Bronchial epithelial cell (primary cell): ENCODE results near the gene MYH3. TPM values are rescaled to one million over a fixed set of nuclear protein-coding genes. Genes with fewer than 3 reads are reported as not detected.

Experiments
- DNase-seq: peaks from one replicate; pipeline ENCODE4 v3.0.0-alpha.2; 2010; ENCODE audit warnings: low read depth
- FAIRE-seq: peaks from 2 replicates; lab custom pipeline; 2011; peaks lifted over from hg19 to GRCh38; lab: Jason Lieb, UNC
- H3K27me3 ChIP-seq: 2 replicates; pipeline ENCODE4 v1.5.1; 2011; ENCODE audit warnings: low read length; ENCODE audit not compliant: control insufficient read depth, insufficient read depth
- H3K36me3 ChIP-seq: 2 replicates; pipeline ENCODE4 v1.5.1; 2011; ENCODE audit warnings: low read length; ENCODE audit not compliant: control insufficient read depth, insufficient read depth
- H3K4me3 ChIP-seq: 2 replicates; pipeline ENCODE4 v1.5.1; 2011; ENCODE audit warnings: mild to moderate bottlenecking, low read depth, low read length, control low read depth
- total RNA-seq: library from RNA; depleted of rRNA; stranded (reverse); fragments of >200 nt; gene quantifications from 2 replicates; pipeline ENCODE4 v1.2.1, GENCODE V29; 2014
- TF ChIP-seq, protein P1 (sequence below): IDR thresholded peaks from 2 replicates; pipeline ENCODE4 v1.5.1; 2011; ENCODE audit warnings: mild to moderate bottlenecking, moderate library complexity, low read length, control low read depth, inconsistent platforms; ENCODE audit not compliant: insufficient read depth, severe bottlenecking

MYH3 gene
- total RNA-seq, 1 donor from 2014 or later, result 1.1 TPM

DNA sequence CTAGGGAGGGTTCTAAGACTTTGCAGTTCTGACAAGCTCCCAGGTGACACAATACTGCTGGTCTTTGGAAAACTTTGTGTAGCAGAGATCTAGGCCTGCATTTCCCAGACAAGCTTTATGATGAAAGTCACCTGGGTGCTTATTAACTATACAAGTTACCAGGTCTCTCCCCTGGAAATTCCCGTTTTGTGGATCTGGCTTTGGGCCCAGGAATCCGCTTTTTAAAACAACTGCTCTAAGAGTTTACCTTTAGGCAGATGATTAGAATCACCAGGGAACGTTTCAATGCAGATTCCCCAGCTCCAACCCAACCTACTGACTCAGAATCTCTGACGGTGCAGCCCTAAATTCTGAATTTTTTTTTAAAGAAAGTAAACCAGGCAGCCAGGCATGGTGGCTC, 36.3 kb downstream of the MYH3 start:
- DNase-seq (peak; percentile 69), FAIRE-seq (no peak)
- Histone ChIP-seq H3K4me3 (no peak overlapping the region), H3K36me3 (no peaks in the 10 kb centered on the region), H3K27me3 (no peaks in the 10 kb centered on the region)
- TF ChIP-seq, protein P1, sequence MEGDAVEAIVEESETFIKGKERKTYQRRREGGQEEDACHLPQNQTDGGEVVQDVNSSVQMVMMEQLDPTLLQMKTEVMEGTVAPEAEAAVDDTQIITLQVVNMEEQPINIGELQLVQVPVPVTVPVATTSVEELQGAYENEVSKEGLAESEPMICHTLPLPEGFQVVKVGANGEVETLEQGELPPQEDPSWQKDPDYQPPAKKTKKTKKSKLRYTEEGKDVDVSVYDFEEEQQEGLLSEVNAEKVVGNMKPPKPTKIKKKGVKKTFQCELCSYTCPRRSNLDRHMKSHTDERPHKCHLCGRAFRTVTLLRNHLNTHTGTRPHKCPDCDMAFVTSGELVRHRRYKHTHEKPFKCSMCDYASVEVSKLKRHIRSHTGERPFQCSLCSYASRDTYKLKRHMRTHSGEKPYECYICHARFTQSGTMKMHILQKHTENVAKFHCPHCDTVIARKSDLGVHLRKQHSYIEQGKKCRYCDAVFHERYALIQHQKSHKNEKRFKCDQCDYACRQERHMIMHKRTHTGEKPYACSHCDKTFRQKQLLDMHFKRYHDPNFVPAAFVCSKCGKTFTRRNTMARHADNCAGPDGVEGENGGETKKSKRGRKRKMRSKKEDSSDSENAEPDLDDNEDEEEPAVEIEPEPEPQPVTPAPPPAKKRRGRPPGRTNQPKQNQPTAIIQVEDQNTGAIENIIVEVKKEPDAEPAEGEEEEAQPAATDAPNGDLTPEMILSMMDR, result no peak

DNA sequence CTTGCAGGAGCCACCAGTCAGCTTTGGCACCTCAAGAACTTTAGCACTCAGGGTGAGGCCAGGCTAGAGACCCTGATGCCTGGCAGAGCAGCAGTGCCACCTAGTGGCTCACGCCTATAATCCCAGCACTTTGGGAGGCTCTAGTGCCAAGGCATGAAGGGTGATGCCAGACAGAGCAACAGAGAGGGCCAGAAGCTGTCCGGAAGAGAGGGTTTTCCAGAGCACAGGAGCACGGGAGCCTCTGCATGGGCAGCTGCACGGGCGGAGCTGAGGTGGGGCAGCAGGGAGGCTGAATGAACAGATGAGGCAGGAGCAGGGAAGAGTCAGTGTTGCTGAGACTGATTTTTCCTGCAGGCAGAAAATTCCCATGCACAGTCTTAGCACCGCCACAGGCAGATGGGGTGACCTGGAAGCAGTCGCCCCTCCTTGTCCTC, 38.9 kb downstream of the MYH3 start:
- no peaks in the 10 kb centered on the region for H3K27me3 ChIP-seq
- TF ChIP-seq, protein P1, result peak; percentile 95
- H3K36me3 ChIP-seq, result no peaks in the 10 kb centered on the region
- no peak overlapping the region for H3K4me3 ChIP-seq
- FAIRE-seq, result peak; percentile 52
- DNase-seq, result peak; percentile 61

DNA sequence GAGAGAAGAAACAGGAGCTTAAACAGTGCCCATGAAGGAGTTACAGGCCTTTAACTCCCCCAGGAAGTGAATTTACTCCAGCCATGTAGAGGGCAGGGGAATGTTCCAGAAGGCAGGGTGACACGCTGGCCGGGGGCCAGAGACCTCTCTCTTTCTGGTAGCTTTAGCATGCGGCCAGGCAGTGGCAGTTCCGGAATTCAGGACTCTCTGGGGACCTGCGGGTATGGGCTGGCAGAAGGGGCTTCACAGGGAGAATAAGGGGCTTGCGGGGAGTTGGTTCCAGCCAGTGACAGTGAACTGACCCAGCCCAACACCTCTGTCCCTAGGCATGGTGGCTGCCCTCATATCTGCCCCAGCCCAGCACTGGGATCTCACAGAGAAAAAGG, 40.0 kb downstream of the MYH3 start:
- no peaks in the 10 kb centered on the region for H3K36me3 ChIP-seq
- no peak overlapping the region for H3K4me3 ChIP-seq
- TF ChIP-seq, protein P1, result no peak
- H3K27me3 ChIP-seq, result no peaks in the 10 kb centered on the region
- FAIRE-seq (no peak), DNase-seq (no peak)

DNA sequence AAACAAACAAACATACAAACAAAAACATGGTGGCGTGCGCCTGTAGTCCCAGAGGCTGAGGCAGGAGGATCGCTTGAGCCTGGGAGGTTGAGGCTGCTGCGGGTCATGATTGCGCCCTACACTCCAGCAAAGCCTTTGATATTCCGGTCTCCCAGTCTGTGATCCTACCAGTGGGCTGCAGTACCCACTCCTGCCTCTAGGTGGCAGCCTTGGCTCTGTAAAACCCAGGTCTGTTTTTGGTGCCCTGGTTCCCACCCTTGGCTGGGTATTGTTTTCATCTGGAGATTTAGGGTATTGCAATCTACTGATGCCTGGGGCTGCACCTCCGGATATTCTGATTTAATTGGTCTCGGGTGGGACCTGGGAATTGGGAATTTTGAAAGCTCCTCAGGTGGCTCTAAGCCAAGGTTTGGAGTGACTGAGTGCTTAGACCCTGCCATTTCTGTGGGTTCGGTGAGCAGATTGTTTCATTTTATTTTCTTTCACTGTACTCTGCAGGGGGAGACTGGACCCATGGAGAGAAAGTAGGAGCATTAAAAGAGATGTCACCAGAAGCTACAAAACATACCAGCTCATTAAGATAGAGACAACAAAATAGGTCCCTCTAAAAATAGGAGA, 40.5 kb downstream of the MYH3 start:
- Histone ChIP-seq H3K36me3 (no peaks in the 10 kb centered on the region), H3K4me3 (no peak overlapping the region), H3K27me3 (no peaks in the 10 kb centered on the region)
- TF ChIP-seq, protein P1, result peak; percentile 93
- DNase-seq (peak; percentile 63), FAIRE-seq (peak; percentile 76)

DNA sequence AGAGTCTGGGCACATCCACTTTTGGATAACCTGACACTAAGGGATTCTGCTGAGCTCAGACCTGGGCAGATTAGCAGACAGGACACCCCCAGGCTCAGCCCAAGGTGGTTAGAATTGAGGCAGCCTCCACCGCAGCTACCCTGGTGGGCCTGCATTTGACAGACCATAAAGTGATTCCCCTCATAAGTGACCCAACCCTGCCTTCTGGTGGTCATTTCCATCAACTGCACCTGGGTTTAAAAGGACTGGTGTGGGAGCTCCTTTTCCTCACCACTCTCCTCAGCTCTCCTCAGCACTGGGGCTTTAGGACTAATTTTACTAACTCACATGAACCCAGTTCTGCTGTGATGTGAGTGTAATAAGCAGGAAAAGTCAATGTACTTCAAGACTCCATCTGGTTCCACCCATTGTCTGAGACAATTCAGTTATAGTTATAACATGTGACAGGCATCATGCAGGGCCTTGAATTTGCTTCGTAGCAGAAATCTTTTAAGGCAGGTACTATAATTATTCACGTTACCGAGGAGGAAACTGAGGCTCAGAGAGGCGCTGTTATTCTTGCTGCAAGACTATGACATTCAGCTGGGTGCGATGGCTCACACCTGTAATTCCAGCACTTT, 42.5 kb downstream of the MYH3 start:
- DNase-seq (peak; percentile 34), FAIRE-seq (no peak)
- no peak overlapping the region for H3K4me3 ChIP-seq
- TF ChIP-seq, protein P1, result peak; percentile 80
- H3K27me3 ChIP-seq, result no peaks in the 10 kb centered on the region
- H3K36me3 ChIP-seq, result no peaks in the 10 kb centered on the region
